ENCODE data around the gene VGLL4.
"Not testable (repeated sequence)": the region's sequence is repeated elsewhere in the genome, so short reads cannot be mapped to it uniquely, and the experiment has no call there.

Gene VGLL4

GRCh38 chr3:11530153-11530721, 113.5 kb downstream of the VGLL4 start:
- DNase-seq (ENCODE audit: low spot score): peak; percentile 80

GRCh38 chr3:11529281-11529680, 114.4 kb downstream of the VGLL4 start:
- DNase-seq (ENCODE audit: low spot score): no peak

- DNase-seq (ENCODE audit: low spot score): not testable (repeated sequence)
Observed at GRCh38 chr3:11526121-11526520, 117.6 kb downstream of the VGLL4 start.

- no peak for DNase-seq (ENCODE audit: low spot score)
Observed at GRCh38 chr3:11523572-11524101, 120.1 kb downstream of the VGLL4 start.

GRCh38 chr3:11522953-11523571, 120.7 kb downstream of the VGLL4 start:
- DNase-seq (ENCODE audit: low spot score): no peak

GRCh38 chr3:11522398-11522715, 121.4 kb downstream of the VGLL4 start:
- DNase-seq (ENCODE audit: low spot score): no peak

- DNase-seq (ENCODE audit: low spot score): no peak
Observed at GRCh38 chr3:11521167-11521566, 122.5 kb downstream of the VGLL4 start.

GRCh38 chr3:11517601-11518000, 126.1 kb downstream of the VGLL4 start:
- no peak for DNase-seq (ENCODE audit: low spot score)

GRCh38 chr3:11514191-11514821, 129.4 kb downstream of the VGLL4 start:
- DNase-seq (ENCODE audit: low spot score): peak; percentile 92

GRCh38 chr3:11513817-11514135, 129.9 kb downstream of the VGLL4 start:
- DNase-seq (ENCODE audit: low spot score): no peak

GRCh38 chr3:11513125-11513816, 130.4 kb downstream of the VGLL4 start:
- DNase-seq (ENCODE audit: low spot score): not testable (repeated sequence)

- DNase-seq (ENCODE audit: low spot score): not testable (repeated sequence)
Observed at GRCh38 chr3:11511606-11512005, 132.1 kb downstream of the VGLL4 start.

- no peak for DNase-seq (ENCODE audit: low spot score)
Observed at GRCh38 chr3:11510356-11510755, 133.4 kb downstream of the VGLL4 start.

- no peak for DNase-seq (ENCODE audit: low spot score)
Observed at GRCh38 chr3:11510001-11510340, 133.7 kb downstream of the VGLL4 start.

GRCh38 chr3:11509173-11510000, 134.3 kb downstream of the VGLL4 start:
- peak; percentile 85 for DNase-seq (ENCODE audit: low spot score)

GRCh38 chr3:11508346-11509172, 135.2 kb downstream of the VGLL4 start:
- DNase-seq (ENCODE audit: low spot score): no peak

- no peak for DNase-seq (ENCODE audit: low spot score)
Observed at GRCh38 chr3:11507719-11508118, 136.0 kb downstream of the VGLL4 start.

Measured in hepatic stellate cell (primary cell).